Stimulated activated CD8-positive, alpha-beta memory T cell treated with anti-CD3 and anti-CD28 coated beads, Interleukin-4, amount 100 ng/mL, for 1 hour (primary cell): ENCODE measurements around the gene OR1L8.
A peak's percentile ranks its signal among the peaks of the same experiment; 100 is the strongest.
"Not testable (repeated sequence)": the region's sequence is repeated elsewhere in the genome, so short reads cannot be mapped to it uniquely, and the experiment has no call there.

ENCODE experiments used
- DNase-seq, 2 donors: peaks; one replicate each; pipeline ENCODE4 v3.0.0-alpha.2; 2020; ENCODE audit warnings: low read depth in 2 of 2, low spot score in 1 of 2

Gene OR1L8, protein sequence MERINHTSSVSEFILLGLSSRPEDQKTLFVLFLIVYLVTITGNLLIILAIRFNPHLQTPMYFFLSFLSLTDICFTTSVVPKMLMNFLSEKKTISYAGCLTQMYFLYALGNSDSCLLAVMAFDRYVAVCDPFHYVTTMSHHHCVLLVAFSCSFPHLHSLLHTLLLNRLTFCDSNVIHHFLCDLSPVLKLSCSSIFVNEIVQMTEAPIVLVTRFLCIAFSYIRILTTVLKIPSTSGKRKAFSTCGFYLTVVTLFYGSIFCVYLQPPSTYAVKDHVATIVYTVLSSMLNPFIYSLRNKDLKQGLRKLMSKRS

DNA sequence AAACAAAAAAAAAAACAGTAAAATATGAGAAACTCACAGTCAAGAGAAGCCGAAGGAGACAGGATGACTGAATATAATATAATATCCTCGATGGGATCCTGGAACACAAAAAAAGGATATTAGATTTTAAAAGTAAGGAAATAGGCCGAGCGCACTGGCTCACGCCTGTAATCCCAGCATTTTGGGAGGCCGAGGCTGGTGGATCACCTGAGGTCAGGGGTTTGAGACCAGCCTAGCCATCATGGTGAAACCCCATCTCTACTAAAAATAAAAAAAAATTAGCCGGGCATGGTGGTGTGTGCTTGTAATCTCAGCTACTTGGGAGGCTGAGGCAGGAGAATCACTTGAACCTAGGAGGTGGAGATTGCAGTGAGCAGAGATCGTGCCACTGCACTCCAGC is at the start of gene OR1L8:
OR1L8 (minus strand) TSS at position 101 of the 400 bp plus-strand sequence. CDS start 14,907 bp downstream, outside the sequence.
- DNase-seq, result not testable (repeated sequence)

DNA sequence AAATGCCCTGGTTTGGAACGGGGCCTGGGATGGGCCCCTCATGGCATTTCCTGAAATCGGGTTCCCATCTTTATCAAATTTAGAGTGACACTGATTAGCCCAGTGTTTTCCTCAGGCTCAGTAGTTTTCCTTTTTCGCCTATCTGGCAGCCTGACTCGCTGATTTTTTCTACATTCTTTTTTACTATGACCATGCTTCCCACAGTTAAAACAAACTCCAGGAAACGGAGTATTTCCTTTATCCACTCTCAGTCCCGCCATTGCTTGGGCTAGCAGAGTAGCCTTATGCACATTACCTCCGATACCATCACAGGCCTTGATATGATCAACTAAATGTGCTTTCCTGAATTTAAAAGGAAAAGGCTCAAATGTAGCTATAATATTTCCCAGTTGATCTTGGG is 36.8 kb upstream of the OR1L8 start:
- no peak for DNase-seq

DNA sequence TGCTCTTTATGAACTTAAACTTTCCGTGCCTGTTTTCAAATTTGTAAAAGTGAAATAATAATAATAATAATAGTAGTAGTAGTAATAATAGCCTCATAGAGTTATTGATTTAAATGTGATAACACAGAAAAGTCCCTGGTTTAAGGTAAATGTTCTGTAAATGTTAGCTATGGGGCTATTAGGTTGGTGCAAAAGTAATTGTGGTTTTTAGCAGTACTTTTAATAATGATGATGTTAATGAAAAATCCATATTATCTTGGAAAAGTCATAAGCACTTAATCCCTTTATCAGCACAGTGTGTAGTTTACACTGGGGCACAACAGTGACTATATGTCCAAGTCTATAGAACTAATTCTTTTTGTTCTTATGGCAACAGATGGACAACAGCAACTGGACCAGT is 31.2 kb upstream of the OR1L8 start, which contains the start of gene OR1Q1:
OR1Q1 (plus strand) TSS at position 377 of the 400 bp plus-strand sequence; CDS start at position 377, 0 bp downstream.
- no peak for DNase-seq

DNA sequence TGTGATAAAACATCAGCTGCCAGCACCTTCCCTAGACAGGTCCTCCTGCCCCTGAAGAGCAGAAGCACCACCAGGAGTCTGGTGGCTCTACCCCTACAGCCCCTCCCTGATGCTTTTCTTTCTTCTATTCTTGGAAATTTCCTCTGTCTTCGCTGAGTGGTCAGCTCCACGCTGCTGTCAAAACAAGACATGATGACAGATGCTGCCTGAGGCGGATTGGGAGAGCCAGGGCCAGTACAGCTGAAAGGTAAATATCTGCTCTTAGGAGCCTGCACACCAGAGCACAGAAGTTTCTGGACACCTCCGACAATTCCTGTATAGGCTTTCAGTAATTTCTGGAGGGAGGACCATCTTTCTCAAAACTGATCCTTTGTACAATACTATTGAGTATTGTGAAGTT is 26.6 kb upstream of the OR1L8 start:
- no peak for DNase-seq

DNA sequence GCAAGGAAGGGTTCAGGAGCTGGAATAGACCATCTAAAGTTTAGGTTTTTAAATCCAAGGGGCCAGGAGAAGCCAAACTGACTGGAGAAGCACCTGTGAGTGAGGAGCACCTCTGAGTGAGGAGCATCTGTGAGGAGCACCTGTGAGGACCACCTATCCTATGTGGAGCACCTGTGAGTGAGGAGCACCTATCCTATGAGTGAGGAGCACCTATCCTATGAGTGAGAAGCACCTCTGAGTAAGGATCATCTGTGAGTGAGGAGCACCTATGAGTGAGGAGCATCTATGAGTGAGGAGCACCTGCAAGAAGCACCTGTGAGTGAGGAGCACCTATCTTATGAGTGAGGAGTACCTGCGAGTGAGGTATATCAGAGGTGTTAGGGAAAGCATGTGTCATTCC is 23.4 kb upstream of the OR1L8 start:
- DNase-seq, result no peak

DNA sequence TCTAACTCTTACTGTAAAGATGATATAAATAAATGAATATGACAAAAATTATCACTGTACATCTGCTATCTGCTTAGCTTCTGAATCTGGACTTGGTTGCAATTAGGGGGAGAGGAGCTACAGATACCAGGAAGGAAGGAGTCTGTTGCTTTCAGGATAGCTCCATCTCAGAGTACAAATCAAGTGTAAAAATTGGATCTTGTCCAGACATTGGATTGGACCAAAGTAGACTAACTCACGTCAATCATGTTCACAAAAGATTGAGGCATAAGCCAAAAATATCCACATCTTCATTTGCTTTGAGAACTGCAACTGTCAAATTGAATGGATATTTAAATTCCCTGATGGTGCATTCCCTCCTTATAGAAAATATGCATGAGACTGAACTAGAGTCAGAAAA is 22.5 kb upstream of the OR1L8 start:
- no peak for DNase-seq

DNA sequence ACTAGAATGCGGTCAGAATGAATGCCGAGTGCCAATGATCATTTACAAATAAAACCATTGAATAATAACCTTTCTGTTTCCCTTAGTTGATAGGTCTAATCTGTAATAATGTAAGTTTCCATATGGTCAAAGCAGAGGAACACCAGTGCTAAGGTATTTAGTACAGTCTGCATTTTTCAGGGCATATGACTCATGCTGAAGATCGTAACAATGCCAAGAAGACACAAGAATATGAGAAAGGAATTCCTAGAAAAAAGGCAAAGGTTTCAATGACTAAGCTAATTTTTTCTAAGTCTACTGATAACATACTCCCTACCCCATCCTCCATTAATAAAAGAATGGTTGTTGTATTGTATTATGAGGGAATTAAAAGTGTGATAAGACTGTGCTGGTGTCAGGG is 2.8 kb downstream of the OR1L8 start:
- no peak for DNase-seq

DNA sequence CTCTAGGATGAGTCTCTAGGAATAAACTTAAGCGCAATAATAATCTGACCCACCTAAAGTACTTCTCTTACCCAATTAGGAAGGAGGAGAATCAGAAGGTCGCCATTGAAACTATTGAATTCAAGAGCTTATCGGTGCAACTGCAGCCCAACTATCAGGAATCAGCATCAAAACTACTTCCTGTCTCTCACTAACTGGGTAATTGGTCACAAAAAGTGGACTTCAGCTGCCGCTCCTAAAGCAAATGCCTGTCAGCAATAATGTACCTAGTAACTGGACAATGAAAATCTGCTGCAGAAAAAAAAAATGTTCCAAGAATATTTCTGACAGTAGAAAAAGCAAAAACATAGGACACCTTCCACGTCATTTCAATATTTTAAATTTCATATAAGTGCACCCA is 3.3 kb downstream of the OR1L8 start:
- DNase-seq, result no peak

DNA sequence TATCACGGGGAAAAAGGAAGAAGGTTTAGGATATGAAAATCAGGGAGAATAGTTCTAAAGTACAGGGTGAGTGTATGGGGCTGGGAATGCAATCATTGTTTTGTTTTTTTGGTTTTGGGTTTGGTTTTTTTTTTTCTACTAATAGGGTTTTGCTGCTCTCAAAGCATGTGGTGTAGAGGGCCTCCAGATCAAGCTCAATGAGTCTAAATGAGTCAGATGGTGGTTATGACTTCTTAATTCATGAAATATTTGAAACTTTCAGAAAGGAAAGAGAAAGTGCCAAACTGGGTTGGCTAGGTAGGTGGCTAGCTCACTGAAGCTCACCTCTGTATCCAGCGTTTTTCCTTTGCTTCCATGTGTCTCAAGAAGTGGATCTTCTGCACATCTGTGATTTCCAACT is 10.7 kb downstream of the OR1L8 start:
- DNase-seq, result no peak

DNA sequence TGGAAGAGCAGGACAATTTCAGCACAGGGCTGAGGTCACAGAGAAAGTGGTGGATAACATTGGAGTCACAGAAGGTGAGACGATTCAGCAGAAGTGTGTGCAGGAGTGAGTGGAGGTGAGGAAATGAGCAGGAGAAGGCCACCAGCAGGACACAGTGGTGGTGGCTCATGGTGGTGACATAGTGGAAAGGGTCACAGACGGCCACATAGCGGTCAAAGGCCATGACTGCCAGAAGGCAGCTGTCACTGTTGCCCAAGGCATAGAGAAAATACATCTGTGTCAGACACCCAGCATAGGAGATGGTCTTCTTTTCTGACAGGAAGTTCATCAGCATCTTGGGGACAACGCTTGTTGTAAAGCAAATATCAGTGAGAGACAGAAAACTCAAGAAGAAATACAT is 15.3 kb downstream of the OR1L8 start:
- DNase-seq, result no peak

DNA sequence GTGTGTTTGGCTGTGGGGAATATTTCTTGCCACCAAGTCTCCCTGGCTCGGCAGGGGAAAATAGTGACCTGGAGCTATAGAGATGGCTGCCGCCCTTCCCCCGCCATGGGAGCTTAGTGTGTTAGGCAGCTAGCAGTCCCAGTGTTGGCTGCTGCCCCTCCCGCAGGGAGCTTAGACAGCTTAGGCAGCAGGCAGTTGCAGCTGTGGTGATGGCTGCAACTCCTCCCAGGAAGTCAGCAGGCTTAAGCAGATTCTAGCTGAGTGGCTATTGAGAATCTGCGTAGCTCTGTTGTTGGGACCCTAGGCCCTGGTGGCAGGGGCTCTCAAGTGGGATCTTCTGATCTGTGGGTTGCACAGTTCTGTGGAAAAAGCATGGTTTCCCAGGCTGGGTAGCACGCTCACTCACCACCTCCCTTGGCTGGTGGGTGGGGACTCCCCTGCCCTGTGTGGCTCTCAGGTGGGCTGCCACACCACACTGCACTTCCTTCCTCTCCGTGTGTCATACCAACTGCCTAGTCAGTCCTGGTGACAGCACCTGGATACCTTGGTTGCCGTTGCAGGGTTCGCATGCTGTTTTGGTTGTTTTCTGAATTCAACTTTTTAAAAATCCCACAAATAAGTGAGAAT is 20.9 kb downstream of the OR1L8 start:
- peak in 1 of 2 donors; percentile 1 for DNase-seq

DNA sequence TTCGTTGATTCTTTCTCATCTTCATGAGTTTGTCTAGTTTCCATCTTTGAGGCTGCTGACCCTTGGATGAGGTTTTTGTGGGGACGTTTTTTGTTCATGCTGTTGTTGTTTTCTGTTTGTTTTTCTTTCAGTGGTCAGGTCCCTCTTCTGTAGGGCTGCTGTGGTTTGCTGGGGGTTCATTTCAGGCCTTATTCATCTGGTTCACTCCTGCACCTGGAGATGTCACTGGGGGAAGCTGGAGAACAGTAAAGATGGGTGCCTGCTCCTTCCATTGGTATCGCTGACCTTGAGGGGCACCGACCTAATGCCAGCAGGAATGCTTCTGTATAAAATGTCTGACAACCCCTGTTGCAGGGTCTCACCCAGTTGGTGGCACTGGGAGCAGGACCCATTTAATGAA is 21.7 kb downstream of the OR1L8 start:
- no peak for DNase-seq

DNA sequence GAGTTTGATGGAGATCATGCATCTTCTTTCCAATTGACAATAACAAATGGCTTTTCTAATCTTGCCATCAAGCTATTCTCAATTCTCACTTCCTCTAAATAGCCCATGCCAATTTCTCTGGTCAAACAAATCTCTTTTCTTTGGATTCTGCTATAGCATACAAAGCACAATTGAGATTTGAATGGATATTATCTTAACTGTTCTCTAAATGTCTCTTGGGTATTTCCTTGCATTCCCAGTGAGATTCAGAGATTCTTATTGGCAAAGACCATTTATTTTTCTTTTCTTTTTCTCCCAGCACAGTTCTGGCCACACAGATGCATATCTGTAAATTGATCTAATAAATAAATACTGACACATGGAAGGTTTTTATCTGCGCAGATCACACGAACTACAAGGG is 30.4 kb downstream of the OR1L8 start, which contains the start of gene OR1N2:
OR1N2 (plus strand) TSS at position 301 of the 400 bp plus-strand sequence. CDS start 100 bp downstream, outside the sequence.
- no peak for DNase-seq

DNA sequence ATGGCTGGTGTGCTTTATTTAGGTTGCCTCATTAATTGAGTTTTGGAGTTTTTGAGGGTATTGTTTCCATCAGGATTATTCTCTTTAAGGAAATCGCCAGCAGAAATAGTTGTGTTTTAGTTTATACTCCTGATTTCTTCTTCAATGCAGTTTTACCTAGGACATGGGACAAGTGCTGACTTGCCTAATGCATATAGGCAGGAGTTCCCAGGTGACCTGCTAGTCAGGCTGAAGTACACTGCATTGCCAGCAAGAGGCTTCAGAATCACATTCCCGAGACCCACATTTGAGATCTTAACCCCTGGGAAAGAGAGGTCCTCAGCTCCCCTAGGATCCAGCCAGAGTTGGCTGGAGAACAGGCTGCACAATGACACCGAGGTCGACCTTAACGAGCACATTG is 31.8 kb downstream of the OR1L8 start:
- no peak for DNase-seq

DNA sequence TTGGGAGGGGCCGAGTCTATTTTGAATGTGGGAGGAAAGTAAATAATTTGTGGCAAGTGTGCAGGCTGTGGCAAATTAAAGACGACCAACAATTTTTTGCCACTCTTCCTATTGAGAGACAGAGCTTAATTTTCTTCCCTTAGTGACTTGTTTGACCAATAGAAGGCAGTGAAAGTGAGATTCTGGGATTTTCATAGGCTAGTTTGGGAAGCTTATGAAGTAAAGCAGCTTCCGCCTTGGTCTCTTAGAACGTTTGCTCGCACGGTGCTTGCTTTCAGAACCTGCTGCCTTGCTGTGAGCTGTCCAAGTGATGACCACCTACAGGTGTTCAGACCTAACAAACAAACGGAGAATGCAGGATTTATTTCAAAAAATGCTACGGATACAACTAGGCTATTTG is 37.0 kb downstream of the OR1L8 start:
- DNase-seq, result no peak

DNA sequence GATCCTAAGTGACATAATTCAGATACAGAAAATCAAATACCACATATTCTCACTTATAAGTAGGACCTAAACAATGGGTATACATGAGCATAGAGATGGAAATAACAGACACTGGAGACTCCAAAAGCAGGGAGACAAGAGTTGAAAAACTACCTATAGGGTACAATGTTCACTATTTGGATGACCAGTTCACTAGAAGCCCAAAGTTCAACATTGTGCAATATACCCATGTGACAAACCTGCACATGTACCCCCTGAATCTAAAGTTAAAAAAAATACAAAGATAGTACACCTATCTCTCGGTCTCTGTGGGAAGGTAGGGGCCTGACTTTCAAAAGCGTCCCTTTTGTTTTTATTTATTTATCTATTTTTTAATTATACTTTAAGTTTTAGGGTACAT is 44.4 kb downstream of the OR1L8 start:
- no peak for DNase-seq

DNA sequence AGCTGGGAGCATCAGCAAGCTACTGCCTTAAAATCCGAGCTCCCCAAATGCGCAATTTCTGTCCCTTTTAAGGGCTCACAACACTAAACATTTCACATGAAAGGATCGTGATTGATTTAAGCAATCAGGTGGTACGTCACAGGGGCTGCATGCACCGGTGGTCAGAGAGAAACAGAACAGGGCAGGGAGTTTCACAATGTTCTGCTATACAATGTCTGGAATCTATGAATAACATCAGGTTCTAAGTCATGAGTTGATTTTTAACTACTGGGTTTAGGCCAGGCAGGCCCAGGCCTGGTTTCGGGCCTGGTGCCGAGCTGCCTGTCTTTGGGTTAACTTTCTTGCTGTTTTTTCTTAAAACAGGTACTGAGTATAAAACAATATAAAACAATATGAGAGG is 46.1 kb downstream of the OR1L8 start:
- DNase-seq, result not testable (repeated sequence)

DNA sequence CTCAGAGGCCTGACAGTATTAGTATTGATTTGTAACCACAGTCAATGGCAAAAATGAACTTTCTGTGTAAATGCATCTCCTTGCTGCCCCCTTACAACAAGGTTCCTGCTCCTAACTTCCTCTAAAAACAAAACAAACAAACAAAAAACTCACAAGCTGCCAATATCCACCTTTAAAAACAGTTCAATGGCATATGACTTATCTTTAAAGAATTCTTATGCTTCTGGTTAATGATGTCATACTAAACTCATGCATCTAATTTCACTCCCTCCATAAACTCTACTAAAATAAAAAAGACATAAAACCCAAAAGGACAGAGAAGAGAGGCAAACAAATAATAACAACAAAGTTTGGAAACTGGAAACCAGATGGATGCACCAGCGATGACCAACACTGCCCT is 47.0 kb downstream of the OR1L8 start:
- DNase-seq, result no peak

DNA sequence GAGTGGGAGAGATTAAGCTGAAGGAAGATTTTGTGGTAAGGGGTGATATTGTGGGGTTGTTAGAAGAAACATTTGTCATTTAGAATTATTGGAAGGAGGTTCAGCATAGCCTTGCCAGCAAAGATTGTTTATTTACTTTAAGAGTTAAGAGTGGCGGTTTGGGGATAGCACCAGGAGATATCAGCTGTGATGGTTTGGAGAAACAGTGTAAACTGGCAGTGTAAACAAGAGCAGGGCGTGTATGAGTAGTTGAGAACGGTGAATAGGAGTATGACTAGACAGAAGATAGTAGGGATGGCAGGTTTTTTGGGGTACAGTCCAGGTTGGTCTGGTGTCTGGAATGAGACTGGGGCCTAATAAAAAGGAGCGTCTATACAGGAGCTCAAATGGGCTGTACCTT is 52.0 kb downstream of the OR1L8 start:
- not testable (repeated sequence) for DNase-seq

DNA sequence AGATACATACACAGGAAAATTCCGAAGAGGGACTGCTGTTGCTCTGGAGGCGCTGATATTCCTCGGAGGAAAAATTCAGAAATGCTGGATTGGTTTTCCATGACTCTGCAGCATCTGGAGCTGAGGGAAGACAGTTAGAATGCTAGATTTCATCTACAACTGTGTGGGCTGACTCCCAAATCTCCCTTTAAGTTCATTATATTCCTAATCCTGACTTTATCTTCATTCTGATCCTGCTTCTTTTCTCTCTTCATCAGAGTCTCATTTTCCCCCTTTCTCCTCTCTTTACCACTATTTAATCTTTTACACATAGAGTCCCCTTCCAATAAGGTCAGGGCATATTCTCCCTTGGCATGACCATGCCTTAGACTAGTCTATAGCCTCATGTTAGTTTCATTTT is 56.0 kb downstream of the OR1L8 start, which contains the start of gene OR1N1:
OR1N1 (minus strand) TSS at position 101 of the 400 bp plus-strand sequence; CDS start at position 101, 0 bp downstream.
- DNase-seq, result no peak

DNA sequence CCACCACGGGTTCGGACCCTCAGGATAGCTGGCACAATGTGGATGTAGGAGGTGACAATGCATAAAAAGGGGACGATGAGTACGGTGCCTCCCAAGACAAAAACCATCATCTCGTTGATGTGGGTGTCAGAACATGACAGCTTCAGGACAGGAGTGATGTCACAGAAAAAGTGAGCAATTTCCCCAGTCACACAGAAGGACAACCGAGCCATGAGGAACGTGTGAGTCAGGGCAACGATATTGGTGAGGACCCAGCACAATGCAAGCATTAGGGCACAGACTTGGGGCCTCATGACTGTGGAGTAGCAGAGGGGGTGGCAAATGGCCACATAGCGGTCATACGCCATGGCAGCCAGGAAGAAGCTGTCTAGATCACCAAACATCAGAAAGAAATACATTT is 56.6 kb downstream of the OR1L8 start:
- no peak for DNase-seq

DNA sequence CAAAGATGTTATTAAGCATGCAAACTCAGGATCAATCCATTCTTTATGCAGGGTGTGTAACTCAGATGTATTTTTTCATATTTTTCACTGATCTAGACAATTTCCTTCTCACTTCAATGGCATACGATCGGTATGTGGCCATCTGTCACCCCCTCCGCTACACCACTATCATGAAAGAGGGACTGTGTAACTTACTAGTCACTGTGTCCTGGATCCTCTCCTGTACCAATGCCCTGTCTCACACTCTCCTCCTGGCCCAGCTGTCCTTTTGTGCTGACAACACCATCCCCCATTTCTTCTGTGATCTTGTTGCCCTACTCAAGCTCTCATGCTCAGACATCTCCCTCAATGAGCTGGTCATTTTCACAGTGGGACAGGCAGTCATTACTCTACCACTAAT is 63.8 kb downstream of the OR1L8 start:
- no peak for DNase-seq

DNA sequence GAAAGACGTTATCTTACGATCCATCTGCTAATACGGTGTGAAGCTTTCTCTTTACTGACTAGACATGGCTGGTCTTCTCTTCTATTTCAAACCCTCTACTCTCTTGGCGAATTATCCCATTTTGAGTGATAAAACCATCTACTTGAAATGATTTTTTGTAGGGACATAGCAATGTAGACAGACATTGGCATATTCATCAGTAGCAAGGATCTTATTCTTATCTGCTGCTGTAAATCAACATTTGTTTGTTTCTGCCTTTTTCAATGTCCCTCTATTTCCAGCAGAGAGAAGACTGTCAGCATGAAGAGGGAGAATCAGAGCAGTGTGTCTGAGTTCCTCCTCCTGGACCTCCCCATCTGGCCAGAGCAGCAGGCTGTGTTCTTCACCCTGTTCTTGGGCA is 64.3 kb downstream of the OR1L8 start, which contains the start of gene OR1J4:
OR1J4 (plus strand) TSS at position 301 of the 400 bp plus-strand sequence; CDS start at position 301, 0 bp downstream.
- no peak for DNase-seq
